Measurements from ENCODE around the gene CORO2A.
A peak's percentile ranks its signal among the peaks of the same experiment; 100 is the strongest.
"Not testable (repeated sequence)": the region's sequence is repeated elsewhere in the genome, so short reads cannot be mapped to it uniquely, and the experiment has no call there.

The CORO2A gene

GRCh38 chr9:98083566-98084183 is 108.8 kb downstream of the CORO2A start:
- no peak for TF ChIP-seq CTCF (IDR thresholded peaks at IDR 0.05; ENCODE audit: low read length, missing control alignments)
- DNase-seq (ENCODE audit: low read depth): no peak
- no peak overlapping the region for H3K4me3 ChIP-seq (replicated peaks; ENCODE audit: low read depth, low read length)

DNA sequence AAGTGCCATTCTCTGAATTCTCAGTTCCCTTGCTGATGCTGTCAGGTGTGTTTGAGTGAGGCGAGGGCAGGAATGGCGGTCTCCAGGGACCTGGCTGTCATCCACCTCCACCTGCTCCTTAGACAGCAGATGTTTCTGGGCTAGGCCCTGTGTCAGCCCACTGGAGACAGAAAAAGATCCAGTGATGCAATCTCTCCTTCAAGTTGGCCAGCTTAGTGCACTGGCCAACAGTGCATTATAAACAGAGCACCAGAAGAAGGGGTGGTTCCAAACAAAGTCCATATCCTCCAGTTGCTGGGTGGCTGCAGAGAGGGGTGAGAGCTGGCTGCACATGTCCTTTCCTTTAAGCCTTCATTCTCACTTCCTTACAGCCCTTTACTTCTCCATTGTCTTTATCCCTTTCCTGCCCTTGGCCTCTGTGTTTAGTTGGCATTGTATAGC is 109.4 kb downstream of the CORO2A start:
- no peak for DNase-seq (ENCODE audit: low read depth)
- no peak for TF ChIP-seq CTCF (IDR thresholded peaks at IDR 0.05; ENCODE audit: low read length, missing control alignments)
- H3K4me3 ChIP-seq (replicated peaks; ENCODE audit: low read depth, low read length): no peak overlapping the region

- TF ChIP-seq CTCF (IDR thresholded peaks at IDR 0.05; ENCODE audit: low read length, missing control alignments): no peak
These were observed 110.8 kb downstream of the CORO2A start for GRCh38 chr9:98081477-98082219.

DNA sequence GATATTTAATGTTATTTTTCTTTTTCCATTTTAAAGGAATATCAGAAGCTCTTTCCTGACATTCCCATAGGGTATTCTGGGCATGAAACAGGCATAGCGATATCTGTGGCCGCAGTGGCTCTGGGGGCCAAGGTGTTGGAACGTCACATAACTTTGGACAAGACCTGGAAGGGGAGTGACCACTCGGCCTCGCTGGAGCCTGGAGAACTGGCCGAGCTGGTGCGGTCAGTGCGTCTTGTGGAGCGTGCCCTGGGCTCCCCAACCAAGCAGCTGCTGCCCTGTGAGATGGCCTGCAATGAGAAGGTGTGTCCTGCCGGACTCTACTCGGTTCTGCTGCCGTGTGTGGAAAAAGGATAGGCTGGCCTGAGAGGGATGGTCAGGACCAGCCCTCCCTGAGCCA is 111.7 kb downstream of the CORO2A start:
- no peak for DNase-seq (ENCODE audit: low read depth)
- no peak overlapping the region for H3K4me3 ChIP-seq (replicated peaks; ENCODE audit: low read depth, low read length)
- TF ChIP-seq CTCF (IDR thresholded peaks at IDR 0.05; ENCODE audit: low read length, missing control alignments): no peak

More at GRCh38 chr9:98081477-98082219, 110.8 kb downstream of the CORO2A start:
- DNase-seq (ENCODE audit: low read depth): peak; percentile 31
- H3K4me3 ChIP-seq (replicated peaks; ENCODE audit: low read depth, low read length): no peak overlapping the region

DNA sequence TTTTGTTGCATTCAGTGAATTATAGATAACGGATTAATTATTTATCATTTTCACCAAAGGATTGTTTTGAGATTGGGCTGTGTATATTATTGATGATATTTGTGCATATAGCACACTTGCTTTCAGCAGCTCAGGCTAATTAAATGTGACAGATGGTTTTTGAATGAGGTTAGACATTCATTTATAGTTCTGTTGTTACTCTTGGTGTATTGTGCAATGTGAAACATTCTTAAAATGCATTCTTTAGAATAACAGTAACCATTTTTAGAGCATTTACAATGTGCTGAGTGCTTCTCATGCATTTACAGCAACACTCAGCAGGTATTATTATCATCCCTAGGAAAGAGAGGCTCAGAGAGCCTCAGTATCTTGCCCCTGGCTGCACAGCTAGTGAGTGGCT is 112.1 kb downstream of the CORO2A start:
- no peak overlapping the region for H3K4me3 ChIP-seq (replicated peaks; ENCODE audit: low read depth, low read length)
- DNase-seq (ENCODE audit: low read depth): peak; percentile 41
- TF ChIP-seq CTCF (IDR thresholded peaks at IDR 0.05; ENCODE audit: low read length, missing control alignments): no peak

GRCh38 chr9:98078895-98079294 is 113.5 kb downstream of the CORO2A start:
- DNase-seq (ENCODE audit: low read depth): no peak
- no peak for TF ChIP-seq CTCF (IDR thresholded peaks at IDR 0.05; ENCODE audit: low read length, missing control alignments)
- no peak overlapping the region for H3K4me3 ChIP-seq (replicated peaks; ENCODE audit: low read depth, low read length)

- not testable (repeated sequence) for H3K4me3 ChIP-seq (replicated peaks; ENCODE audit: low read depth, low read length); DNase-seq (ENCODE audit: low read depth)
These were observed 115.9 kb downstream of the CORO2A start for GRCh38 chr9:98076514-98076890.

All from fibroblast of pulmonary artery (primary cell).